ENCODE data around the gene CKMT1B. TPM values are rescaled to one million over a fixed set of nuclear protein-coding genes. Genes with fewer than 3 reads are reported as not detected.

CKMT1B gene
- 86.0 and 112 TPM in 2 replicates for total RNA-seq

GRCh38 chr15:43593328-43594190 is at the start of gene CKMT1B:
CKMT1B (plus strand) TSS chr15:43594027; CDS start chr15:43594219, 192 bp downstream.

GRCh38 chr15:43589778-43590466 is 3.9 kb upstream of the CKMT1B start, which contains the start of gene PPIP5K1:
PPIP5K1 (minus strand) TSS chr15:43590208; CDS start chr15:43584504, 5,704 bp downstream.

GRCh38 chr15:43618700-43619099 is 24.9 kb downstream of the CKMT1B start, which contains the start of gene STRC:
STRC (minus strand) TSS chr15:43618800; CDS start chr15:43618722, 78 bp downstream.

Other genes with a start within 250 kb of the CKMT1B start
- gene ZSCAN29, start 223.0 kb upstream of the CKMT1B start, total RNA-seq: 12.8 and 22.3 TPM in 2 replicates
- gene TUBGCP4, start 222.9 kb upstream of the CKMT1B start, total RNA-seq: 14.6 and 19.0 TPM in 2 replicates
- gene TP53BP1, start 100.9 kb upstream of the CKMT1B start, total RNA-seq: 16.8 and 22.1 TPM in 2 replicates
- 0.51 and 0.99 TPM in 2 replicates for gene MAP1A, start 76.4 kb upstream of the CKMT1B start, total RNA-seq
- 27.6 and 50.0 TPM in 2 replicates for gene PPIP5K1, start 3.8 kb upstream of the CKMT1B start, total RNA-seq
- 0.14 TPM in 1 of 2 replicates, not detected in the other for gene STRC, start 24.8 kb downstream of the CKMT1B start, total RNA-seq
- gene CATSPER2, start 54.8 kb downstream of the CKMT1B start, total RNA-seq: 1.4 and 2.6 TPM in 2 replicates
- gene CKMT1A, start 99.8 kb downstream of the CKMT1B start, total RNA-seq: 195 and 240 TPM in 2 replicates
- 211 and 213 TPM in 2 replicates for gene PDIA3, start 152.4 kb downstream of the CKMT1B start, total RNA-seq
- 17.1 and 29.5 TPM in 2 replicates for gene ELL3, start 182.9 kb downstream of the CKMT1B start, total RNA-seq
- 907 and 1,323 TPM in 2 replicates for gene SERF2, start 198.3 kb downstream of the CKMT1B start, total RNA-seq
- 0.19 TPM in 1 of 2 replicates, not detected in the other for gene SERINC4, start 206.2 kb downstream of the CKMT1B start, total RNA-seq
- gene HYPK, start 206.6 kb downstream of the CKMT1B start, total RNA-seq: 11.3 and 20.7 TPM in 2 replicates
- 18.4 and 24.4 TPM in 2 replicates for gene MFAP1, start 230.7 kb downstream of the CKMT1B start, total RNA-seq
- gene WDR76, start 233.0 kb downstream of the CKMT1B start, total RNA-seq: 11.4 and 15.5 TPM in 2 replicates

Data from airway epithelial cell (primary cell).